Fibroblast of peridontal ligament (primary cell): ENCODE data around the gene CLEC16A.
"Not testable (repeated sequence)": the region's sequence is repeated elsewhere in the genome, so short reads cannot be mapped to it uniquely, and the experiment has no call there.

Source experiments
- DNase-seq: peaks from one replicate; pipeline ENCODE4 v3.0.0-alpha.2; 2010; ENCODE audit errors: extremely low read depth

Gene CLEC16A

GRCh38 chr16:10926094-10926493, 18.3 kb upstream of the CLEC16A start:
- DNase-seq: no peak

- no peak for DNase-seq
Observed at GRCh38 chr16:10926867-10927266, 17.5 kb upstream of the CLEC16A start.

GRCh38 chr16:10927497-10928112, 16.8 kb upstream of the CLEC16A start:
- no peak for DNase-seq

- DNase-seq: not testable (repeated sequence)
Observed at GRCh38 chr16:10929097-10929496, 15.3 kb upstream of the CLEC16A start.

- no peak for DNase-seq
Observed at GRCh38 chr16:10929853-10930754, 14.3 kb upstream of the CLEC16A start.

GRCh38 chr16:10930755-10931093, 13.6 kb upstream of the CLEC16A start:
- DNase-seq: no peak

GRCh38 chr16:10931134-10931533, 13.2 kb upstream of the CLEC16A start:
- no peak for DNase-seq

- no peak for DNase-seq
Observed at GRCh38 chr16:10931977-10932632, 12.3 kb upstream of the CLEC16A start.

GRCh38 chr16:10932959-10933710, 11.2 kb upstream of the CLEC16A start:
- no peak for DNase-seq

GRCh38 chr16:10933865-10934264, 10.5 kb upstream of the CLEC16A start:
- DNase-seq: no peak

GRCh38 chr16:10934325-10935107, 9.8 kb upstream of the CLEC16A start:
- no peak for DNase-seq

- DNase-seq: no peak
Observed at GRCh38 chr16:10935226-10935915, 9.0 kb upstream of the CLEC16A start.

GRCh38 chr16:10936272-10936984, 7.9 kb upstream of the CLEC16A start:
- DNase-seq: no peak

- DNase-seq: no peak
Observed at GRCh38 chr16:10937068-10937859, 7.1 kb upstream of the CLEC16A start.

- no peak for DNase-seq
Observed at GRCh38 chr16:10938321-10938720, 6.0 kb upstream of the CLEC16A start.

- no peak for DNase-seq
Observed at GRCh38 chr16:10938796-10939648, 5.3 kb upstream of the CLEC16A start.

GRCh38 chr16:10939649-10940234, 4.6 kb upstream of the CLEC16A start:
- DNase-seq: no peak
